Measurements from ENCODE around the gene SH3BP5L.
"Not testable (repeated sequence)": the region's sequence is repeated elsewhere in the genome, so short reads cannot be mapped to it uniquely, and the experiment has no call there.

The SH3BP5L gene

GRCh38 chr1:248831842-248832241 is 6.1 kb upstream of the SH3BP5L start:
- no peak for TF ChIP-seq CTCF (IDR thresholded peaks at IDR 0.05; ENCODE audit: low read depth, low read length, missing control alignments)
- H3K4me3 ChIP-seq (replicated peaks; ENCODE audit: low read depth, low read length): no peak overlapping the region
- no peak for DNase-seq (ENCODE audit: extremely low read depth, low read depth)

- not testable (repeated sequence) for DNase-seq (ENCODE audit: extremely low read depth, low read depth); H3K4me3 ChIP-seq (replicated peaks; ENCODE audit: low read depth, low read length)
Measured at GRCh38 chr1:248830718-248831017, 5.0 kb upstream of the SH3BP5L start.

GRCh38 chr1:248828845-248829244 is 3.1 kb upstream of the SH3BP5L start:
- DNase-seq (ENCODE audit: extremely low read depth, low read depth): no peak
- TF ChIP-seq CTCF (IDR thresholded peaks at IDR 0.05; ENCODE audit: low read depth, low read length, missing control alignments): no peak

GRCh38 chr1:248825573-248825908 is 174 bp downstream of the SH3BP5L start:
- TF ChIP-seq CTCF (IDR thresholded peaks at IDR 0.05; ENCODE audit: low read depth, low read length, missing control alignments): no peak
- DNase-seq (ENCODE audit: extremely low read depth, low read depth): no peak
- peak overlapping the region; percentile 79 for H3K4me3 ChIP-seq (replicated peaks; ENCODE audit: low read depth, low read length)

More at GRCh38 chr1:248828845-248829244, 3.1 kb upstream of the SH3BP5L start:
- H3K4me3 ChIP-seq (replicated peaks; ENCODE audit: low read depth, low read length): no peak overlapping the region

- no peak for TF ChIP-seq CTCF (IDR thresholded peaks at IDR 0.05; ENCODE audit: low read depth, low read length, missing control alignments)
- no peak for DNase-seq (ENCODE audit: extremely low read depth, low read depth)
- H3K4me3 ChIP-seq (replicated peaks; ENCODE audit: low read depth, low read length): peak overlapping the region; percentile 79
Measured at GRCh38 chr1:248825136-248825535, 579 bp downstream of the SH3BP5L start.

- no peak for TF ChIP-seq CTCF (IDR thresholded peaks at IDR 0.05; ENCODE audit: low read depth, low read length, missing control alignments)
- DNase-seq (ENCODE audit: extremely low read depth, low read depth): no peak
- peak overlapping the region; percentile 79 for H3K4me3 ChIP-seq (replicated peaks; ENCODE audit: low read depth, low read length)
Measured at GRCh38 chr1:248824701-248825100, 1.0 kb downstream of the SH3BP5L start.

- no peak for TF ChIP-seq CTCF (IDR thresholded peaks at IDR 0.05; ENCODE audit: low read depth, low read length, missing control alignments)
- peak overlapping the region; percentile 79 for H3K4me3 ChIP-seq (replicated peaks; ENCODE audit: low read depth, low read length)
- no peak for DNase-seq (ENCODE audit: extremely low read depth, low read depth)
Measured at GRCh38 chr1:248824301-248824700, 1.4 kb downstream of the SH3BP5L start.

All from HFF-Myc (cell line).